Measurements from ENCODE around the gene PRKRIP1. TPM values are rescaled to one million over a fixed set of nuclear protein-coding genes. Genes with fewer than 3 reads are reported as not detected.
"Not testable (repeated sequence)": the region's sequence is repeated elsewhere in the genome, so short reads cannot be mapped to it uniquely, and the experiment has no call there.

Gene PRKRIP1
- total RNA-seq, 2 donors from 2014 or later = 15.1 to 19.4 TPM

DNA sequence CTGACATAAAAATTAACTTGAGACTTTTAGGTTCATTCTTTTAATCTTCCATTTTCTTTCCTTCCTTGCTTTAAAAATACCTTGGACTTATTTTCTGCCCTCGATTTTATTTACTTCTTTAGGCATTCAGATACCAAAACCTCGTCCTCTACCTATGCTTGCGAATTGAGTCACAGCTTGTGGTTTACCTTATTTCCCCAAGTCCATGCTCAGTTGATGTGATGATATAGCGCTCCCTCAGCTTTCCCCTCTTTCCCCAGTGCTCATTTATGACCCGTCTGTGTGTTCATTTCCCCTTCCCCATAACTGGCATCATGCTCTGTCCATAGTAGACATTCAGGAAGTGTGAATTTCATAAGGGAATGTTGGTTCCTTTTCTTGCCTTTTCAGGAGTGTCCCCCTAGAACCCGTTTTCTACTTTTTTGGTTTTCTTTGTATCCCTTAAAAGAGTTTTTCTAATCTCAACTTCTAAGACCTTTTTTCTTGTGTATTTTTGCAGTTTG, 19.1 kb upstream of the PRKRIP1 start:
- Histone ChIP-seq H3K27me3 (no peaks in the 10 kb centered on the region), H3K36me3 (no peaks in the 10 kb centered on the region), H3K9ac (ENCODE audit: low read depth in 2 of 2, low read length in 2 of 2) (no peak overlapping the region), H3K4me3 (no peak overlapping the region), H3K4me1 (no peaks in the 10 kb centered on the region), H3K27ac (no peak overlapping the region), H3K9me3 (no peaks in the 10 kb centered on the region)
- intact Hi-C loops (cut with DNase I) = no loop called here
- TF ChIP-seq, protein P1, sequence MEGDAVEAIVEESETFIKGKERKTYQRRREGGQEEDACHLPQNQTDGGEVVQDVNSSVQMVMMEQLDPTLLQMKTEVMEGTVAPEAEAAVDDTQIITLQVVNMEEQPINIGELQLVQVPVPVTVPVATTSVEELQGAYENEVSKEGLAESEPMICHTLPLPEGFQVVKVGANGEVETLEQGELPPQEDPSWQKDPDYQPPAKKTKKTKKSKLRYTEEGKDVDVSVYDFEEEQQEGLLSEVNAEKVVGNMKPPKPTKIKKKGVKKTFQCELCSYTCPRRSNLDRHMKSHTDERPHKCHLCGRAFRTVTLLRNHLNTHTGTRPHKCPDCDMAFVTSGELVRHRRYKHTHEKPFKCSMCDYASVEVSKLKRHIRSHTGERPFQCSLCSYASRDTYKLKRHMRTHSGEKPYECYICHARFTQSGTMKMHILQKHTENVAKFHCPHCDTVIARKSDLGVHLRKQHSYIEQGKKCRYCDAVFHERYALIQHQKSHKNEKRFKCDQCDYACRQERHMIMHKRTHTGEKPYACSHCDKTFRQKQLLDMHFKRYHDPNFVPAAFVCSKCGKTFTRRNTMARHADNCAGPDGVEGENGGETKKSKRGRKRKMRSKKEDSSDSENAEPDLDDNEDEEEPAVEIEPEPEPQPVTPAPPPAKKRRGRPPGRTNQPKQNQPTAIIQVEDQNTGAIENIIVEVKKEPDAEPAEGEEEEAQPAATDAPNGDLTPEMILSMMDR (IDR thresholded peaks at IDR 0.05) = no peak
- no peak for DNase-seq

DNA sequence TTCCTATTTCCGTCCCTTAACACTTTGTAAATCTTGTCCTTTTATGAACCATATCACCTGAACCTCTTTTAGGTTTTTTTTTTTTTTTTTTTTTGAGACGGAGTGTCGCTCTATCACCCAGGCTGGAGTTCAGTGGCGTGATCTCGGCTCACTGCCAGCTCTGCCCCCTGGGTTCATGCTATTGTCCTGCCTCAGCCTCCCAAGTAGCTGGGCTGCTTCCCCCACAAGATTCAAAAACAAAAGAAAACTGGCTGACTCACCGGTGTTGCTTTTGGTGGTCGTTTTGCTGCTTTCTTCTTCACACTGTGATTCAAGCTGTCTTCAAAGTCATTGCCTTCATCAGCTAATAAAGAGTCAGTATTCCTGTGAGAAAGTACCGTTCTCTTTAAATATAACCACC, 15.3 kb upstream of the PRKRIP1 start:
- H3K27ac ChIP-seq; H3K4me3 ChIP-seq; H3K9me3 ChIP-seq; H3K36me3 ChIP-seq; H3K9ac ChIP-seq (ENCODE audit: low read depth in 2 of 2, low read length in 2 of 2); intact Hi-C loops (cut with DNase I); H3K4me1 ChIP-seq; H3K27me3 ChIP-seq; DNase-seq: not testable (repeated sequence)

DNA sequence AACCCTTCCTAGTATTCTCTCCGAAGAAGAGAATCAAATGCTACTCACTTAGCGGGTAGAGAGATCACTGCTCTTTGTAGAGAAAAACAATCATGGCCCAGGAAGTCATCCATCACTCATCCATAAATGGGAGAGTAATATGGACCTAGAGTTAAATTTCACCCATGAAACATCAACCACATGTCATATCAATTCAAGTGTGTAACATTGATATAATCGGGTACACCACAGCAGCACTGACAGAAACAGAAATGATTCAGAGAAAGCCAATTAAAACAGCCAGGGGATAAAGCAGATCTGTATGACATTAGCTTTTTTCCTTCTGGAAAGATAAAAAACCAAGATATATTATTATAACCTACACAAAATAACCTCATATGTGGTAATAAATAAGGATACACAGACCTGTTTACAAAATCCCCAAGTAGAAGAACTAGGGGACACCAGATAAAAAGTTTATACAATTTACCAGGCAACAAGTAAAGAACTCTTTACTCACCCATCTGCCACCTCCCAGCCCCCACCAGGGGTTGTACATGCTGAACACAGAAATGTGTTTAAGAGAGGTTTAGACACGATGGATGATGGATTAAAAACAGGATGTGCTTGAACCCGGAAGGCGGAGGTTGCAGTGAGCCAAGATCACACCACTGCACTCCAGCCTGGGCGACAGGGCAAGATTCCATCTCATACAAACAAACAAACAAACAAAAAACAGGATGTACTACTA, 14.3 kb upstream of the PRKRIP1 start:
- H3K27me3 ChIP-seq; H3K4me1 ChIP-seq; intact Hi-C loops (cut with DNase I); H3K9ac ChIP-seq (ENCODE audit: low read depth in 2 of 2, low read length in 2 of 2); H3K9me3 ChIP-seq; H3K27ac ChIP-seq; DNase-seq; H3K36me3 ChIP-seq; H3K4me3 ChIP-seq: not testable (repeated sequence)

DNA sequence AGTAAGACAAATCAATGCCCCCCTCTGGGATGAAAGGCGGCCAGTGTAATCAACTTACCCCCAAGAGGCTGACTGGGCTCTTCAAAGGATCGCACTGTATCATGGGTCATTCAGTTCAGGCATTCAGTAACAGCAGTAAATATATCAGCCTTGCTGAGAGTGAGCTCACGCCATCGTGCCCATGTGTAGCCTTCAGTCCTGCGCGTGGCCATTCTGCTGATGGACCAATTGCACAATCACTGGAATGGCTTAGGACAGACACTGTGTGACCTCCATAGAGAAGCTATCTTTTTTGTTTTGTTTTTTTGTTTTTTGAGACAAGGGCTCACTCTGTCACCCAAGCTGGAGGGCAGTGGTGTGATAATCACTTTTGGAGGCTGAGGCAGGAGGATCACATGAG, 9.1 kb upstream of the PRKRIP1 start:
- no peaks in the 10 kb centered on the region for H3K36me3 ChIP-seq
- DNase-seq = no peak
- TF ChIP-seq, protein P1 (IDR thresholded peaks at IDR 0.05) = no peak
- no peaks in the 10 kb centered on the region for H3K4me1 ChIP-seq
- H3K27me3 ChIP-seq = no peaks in the 10 kb centered on the region
- H3K27ac ChIP-seq = no peak overlapping the region
- intact Hi-C loops (cut with DNase I) = no loop called here
- H3K9ac ChIP-seq (ENCODE audit: low read depth in 2 of 2, low read length in 2 of 2) = no peak overlapping the region
- no peaks in the 10 kb centered on the region for H3K9me3 ChIP-seq
- H3K4me3 ChIP-seq = no peak overlapping the region

DNA sequence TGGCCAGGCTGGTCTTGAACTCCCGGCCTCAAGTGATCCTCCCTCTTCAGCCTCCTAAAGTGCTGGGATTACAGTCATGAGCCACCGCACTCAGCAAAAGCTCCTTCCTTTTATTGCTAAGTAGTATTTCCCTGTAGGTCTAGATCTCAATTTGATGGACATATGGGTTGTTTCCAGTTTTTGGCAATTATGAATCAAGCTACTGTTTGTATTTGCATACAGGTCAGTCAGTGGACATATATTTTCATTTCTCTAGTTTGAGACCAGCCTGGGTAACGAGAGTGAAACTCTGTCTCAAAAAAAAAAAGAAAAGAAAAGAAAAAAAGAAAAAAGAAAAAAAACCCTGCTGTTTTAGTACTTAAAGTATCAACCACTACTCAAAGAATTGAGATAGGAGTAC, 6.4 kb upstream of the PRKRIP1 start:
- no peak overlapping the region for H3K9ac ChIP-seq (ENCODE audit: low read depth in 2 of 2, low read length in 2 of 2)
- no peaks in the 10 kb centered on the region for H3K36me3 ChIP-seq
- TF ChIP-seq, protein P1 (IDR thresholded peaks at IDR 0.05) = no peak
- no peaks in the 10 kb centered on the region for H3K4me1 ChIP-seq
- no peak overlapping the region for H3K4me3 ChIP-seq
- intact Hi-C loops (cut with DNase I) = loop anchor here (1.0 kb wide), 1 partner anchor 111 kb away; no protein-coding TSS in a partner anchor
- H3K9me3 ChIP-seq = no peaks in the 10 kb centered on the region
- DNase-seq = no peak
- H3K27ac ChIP-seq = no peak overlapping the region
- no peaks in the 10 kb centered on the region for H3K27me3 ChIP-seq

DNA sequence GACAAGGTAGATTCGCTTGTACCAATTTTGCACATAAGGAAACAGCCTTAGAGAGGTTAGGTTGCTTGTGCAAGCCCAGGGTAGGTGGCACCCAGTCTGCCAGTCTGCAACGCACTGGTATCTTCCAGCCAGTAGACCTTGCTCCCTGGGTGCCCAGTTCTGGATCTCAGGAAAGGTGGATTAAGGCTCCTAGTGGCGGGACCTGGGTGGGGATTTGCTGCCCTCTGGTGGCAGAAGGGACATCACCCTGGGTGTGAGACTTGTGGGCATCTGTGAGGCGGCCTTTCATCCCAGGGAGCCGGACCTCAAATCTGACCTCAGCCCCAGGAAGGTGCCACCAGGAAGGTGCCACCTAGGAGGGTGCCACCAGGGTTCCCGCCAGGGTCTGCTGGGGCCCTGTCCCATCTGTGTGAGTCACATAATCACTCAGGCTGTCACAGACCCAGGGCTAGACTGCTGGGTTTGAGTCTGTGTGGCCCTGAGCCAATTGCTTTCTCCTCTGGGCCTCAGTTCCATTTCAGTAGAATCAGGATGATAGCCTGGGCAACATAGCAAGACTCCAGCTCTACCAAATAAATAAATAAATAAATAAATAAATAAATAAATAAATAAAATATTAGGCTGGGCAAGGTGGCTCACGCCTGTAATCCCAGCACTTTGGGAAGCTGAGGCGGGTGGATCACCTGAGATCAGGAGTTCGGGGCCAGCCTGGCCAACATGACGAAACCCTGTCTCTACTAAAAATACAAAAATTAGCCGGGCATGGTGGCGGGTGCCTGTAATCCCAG, 5.3 kb upstream of the PRKRIP1 start:
- no peak overlapping the region for H3K27ac ChIP-seq
- TF ChIP-seq, protein P1 (IDR thresholded peaks at IDR 0.05) = peak; percentile 90
- no peaks in the 10 kb centered on the region for H3K36me3 ChIP-seq
- H3K4me3 ChIP-seq = no peak overlapping the region
- no peaks in the 10 kb centered on the region for H3K9me3 ChIP-seq
- no peaks in the 10 kb centered on the region for H3K27me3 ChIP-seq
- DNase-seq = peak; percentile 89
- no peak overlapping the region for H3K9ac ChIP-seq (ENCODE audit: low read depth in 2 of 2, low read length in 2 of 2)
- no peaks in the 10 kb centered on the region for H3K4me1 ChIP-seq
- intact Hi-C loops (cut with DNase I) = loop anchor here (1.0 kb wide), 1 partner anchor 112 kb away; no protein-coding TSS in a partner anchor

All from colonic mucosa (tissue), 4 donors.